Transverse colon (tissue), 4 donors: Measurements from ENCODE around the gene SNTG2. TPM values are rescaled to one million over a fixed set of nuclear protein-coding genes. Genes with fewer than 3 reads are reported as not detected.

Source experiments
- DNase-seq: peaks from one replicate; pipeline ENCODE4 v3.0.0-alpha.2; 2019
- H3K27ac ChIP-seq, 4 donors: fragments of 200-600 bp; sonication (generic); 2 replicates each; pipeline ENCODE4 v1.5.1; 2016 to 2018; ENCODE audit warnings: inconsistent platforms in 4 of 4
- H3K27me3 ChIP-seq: fragments of 200-600 bp; sonication (generic); 2 replicates; pipeline ENCODE4 v1.5.1; 2017; ENCODE audit warnings: inconsistent platforms
- H3K36me3 ChIP-seq, 4 donors: fragments of 200-600 bp; sonication (generic); 2 replicates each; pipeline ENCODE4 v1.5.1; 2017 to 2019; ENCODE audit warnings: inconsistent platforms in 4 of 4
- H3K4me1 ChIP-seq, 4 donors: fragments of 200-600 bp; sonication (generic); 2 replicates each; pipeline ENCODE4 v1.5.1; 2017 to 2020; ENCODE audit warnings: inconsistent platforms in 4 of 4
- H3K4me3 ChIP-seq, 4 donors: fragments of 200-600 bp; sonication (generic); 1 replicate in 1 of 4; 2 replicates in 3 of 4; pipeline versions ENCODE4 v1.5.1 to v1.6.1; 2017 to 2019; ENCODE audit warnings: inconsistent platforms in 4 of 4
- H3K9me3 ChIP-seq, 2 donors: fragments of 200-600 bp; sonication (generic); 2 replicates each; pipeline ENCODE4 v1.5.1; 2017 to 2019; ENCODE audit warnings: inconsistent platforms in 2 of 2
- EP300 ChIP-seq: sonication (generic); formaldehyde crosslinking; IDR thresholded peaks from one replicate; pipeline ENCODE4 v1.6.1; 2017; ENCODE audit warnings: antibody characterized with exemption, low read depth
- POLR2A ChIP-seq: fragments of 450-650 bp; IDR thresholded peaks from one replicate; pipeline ENCODE4 v1.6.1; 2016; ENCODE audit warnings: antibody characterized with exemption, mild to moderate bottlenecking, moderate library complexity
- POLR2AphosphoS5 ChIP-seq, 3 donors: sonication (generic); formaldehyde crosslinking; IDR thresholded peaks; one replicate each; pipeline ENCODE4 v1.6.1; 2016; ENCODE audit warnings: antibody characterized with exemption in 3 of 3
- WGBS, 2 donors: methylation state at CpG; one replicate each; pipeline ENCODE4 v1.1.5; 2018; ENCODE audit warnings: low coverage in 1 of 2; 5-methylcytosine and 5-hydroxymethylcytosine counted together
- in situ Hi-C, 4 donors: fragments of 200-750 bp; cut with MboI; loops; one replicate each; pipeline versions ENCODE4 v1.15.0 to v1.15.1; 2017; ENCODE audit warnings: low sequenced_read_pairs in 3 of 4, low pct_ligation_motif_present in 1 of 4, low pct_unique_long_range_greater_than_20kb in 1 of 4
- intact Hi-C: fragments of 100-400 bp; cut with DNase I; formaldehyde crosslinking; loops from one replicate; pipeline ENCODE4 v1.15.1; 2023; ENCODE audit warnings: low total_unique reads
- total RNA-seq, 4 donors: library from RNA; depleted of rRNA; stranded (reverse); fragments of >200 nt; gene quantifications; one replicate each; pipeline ENCODE4 v1.1.0, GENCODE V29; 2016
- TF ChIP-seq, protein P1 (sequence below), 5 experiments: fragments of 200-600 bp in 3 of 5; fragments of 450-650 bp in 2 of 5; sonication (generic) in 3 of 5; IDR thresholded peaks; 1 replicate in 2 of 5; 2 replicates in 3 of 5; pipeline ENCODE4 v1.5.1; 2016 to 2017; ENCODE audit warnings: antibody characterized with exemption in 5 of 5, inconsistent platforms in 3 of 5, mild to moderate bottlenecking in 2 of 5, moderate library complexity in 1 of 5

SNTG2 gene
- total RNA-seq, 4 donors from 2014 or later, result 0.55 to 4.9 (median 1.5) TPM

GRCh38 chr2:1010415-1010930 lies 59.8 kb downstream of the SNTG2 start:
- no peaks in the 10 kb centered on the region for H3K4me1 ChIP-seq
- TF ChIP-seq POLR2AphosphoS5 (IDR thresholded peaks at IDR 0.05) (no peak), POLR2A (no peak), EP300 (no peak)
- TF ChIP-seq, protein P1, sequence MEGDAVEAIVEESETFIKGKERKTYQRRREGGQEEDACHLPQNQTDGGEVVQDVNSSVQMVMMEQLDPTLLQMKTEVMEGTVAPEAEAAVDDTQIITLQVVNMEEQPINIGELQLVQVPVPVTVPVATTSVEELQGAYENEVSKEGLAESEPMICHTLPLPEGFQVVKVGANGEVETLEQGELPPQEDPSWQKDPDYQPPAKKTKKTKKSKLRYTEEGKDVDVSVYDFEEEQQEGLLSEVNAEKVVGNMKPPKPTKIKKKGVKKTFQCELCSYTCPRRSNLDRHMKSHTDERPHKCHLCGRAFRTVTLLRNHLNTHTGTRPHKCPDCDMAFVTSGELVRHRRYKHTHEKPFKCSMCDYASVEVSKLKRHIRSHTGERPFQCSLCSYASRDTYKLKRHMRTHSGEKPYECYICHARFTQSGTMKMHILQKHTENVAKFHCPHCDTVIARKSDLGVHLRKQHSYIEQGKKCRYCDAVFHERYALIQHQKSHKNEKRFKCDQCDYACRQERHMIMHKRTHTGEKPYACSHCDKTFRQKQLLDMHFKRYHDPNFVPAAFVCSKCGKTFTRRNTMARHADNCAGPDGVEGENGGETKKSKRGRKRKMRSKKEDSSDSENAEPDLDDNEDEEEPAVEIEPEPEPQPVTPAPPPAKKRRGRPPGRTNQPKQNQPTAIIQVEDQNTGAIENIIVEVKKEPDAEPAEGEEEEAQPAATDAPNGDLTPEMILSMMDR (IDR thresholded peaks at IDR 0.05), result no peak
- intact Hi-C loops (no loop called here), in situ Hi-C loops (no loop called here)
- H3K27ac ChIP-seq, result no peak overlapping the region
- no peaks in the 10 kb centered on the region for H3K27me3 ChIP-seq
- no peaks in the 10 kb centered on the region for H3K9me3 ChIP-seq
- no peak overlapping the region for H3K4me3 ChIP-seq
- 27 to 40% methylated on average over 5 to 7 of the region's 7 CpGs for WGBS, 2 donors
- DNase-seq, result no peak
- no peaks in the 10 kb centered on the region for H3K36me3 ChIP-seq

- no peak for DNase-seq
- H3K36me3 ChIP-seq, result no peaks in the 10 kb centered on the region
- 58% methylated on average over 5 of the region's 5 CpGs; no CpG with 5 or more reads in 1 of the 2 donors for WGBS, 2 donors
- H3K4me1 ChIP-seq, result no peaks in the 10 kb centered on the region
- H3K27me3 ChIP-seq, result no peaks in the 10 kb centered on the region
- intact Hi-C loops (no loop called here), in situ Hi-C loops (no loop called here)
- H3K4me3 ChIP-seq, result no peak overlapping the region
- no peak overlapping the region for H3K27ac ChIP-seq
- no peaks in the 10 kb centered on the region for H3K9me3 ChIP-seq
- TF ChIP-seq, protein P1 (IDR thresholded peaks at IDR 0.05), result no peak
- no peak for TF ChIP-seq POLR2A
Observed at GRCh38 chr2:1011006-1011405, 60.4 kb downstream of the SNTG2 start.

- in situ Hi-C loops, result no loop called here
- intact Hi-C loops, result no loop called here
- no peak for DNase-seq
- TF ChIP-seq POLR2AphosphoS5 (IDR thresholded peaks at IDR 0.05) (no peak), EP300 (no peak), POLR2A (no peak)
- TF ChIP-seq, protein P1 (IDR thresholded peaks at IDR 0.05), result no peak
- Histone ChIP-seq H3K9me3 (no peaks in the 10 kb centered on the region), H3K4me3 (no peak overlapping the region), H3K27ac (no peak overlapping the region), H3K27me3 (no peaks in the 10 kb centered on the region), H3K36me3 (no peaks in the 10 kb centered on the region), H3K4me1 (no peaks in the 10 kb centered on the region)
- WGBS, 2 donors, result 79 to 89% methylated on average over 6 to 7 of the region's 7 CpGs
Observed at GRCh38 chr2:1011985-1012384, 61.3 kb downstream of the SNTG2 start.

DNA sequence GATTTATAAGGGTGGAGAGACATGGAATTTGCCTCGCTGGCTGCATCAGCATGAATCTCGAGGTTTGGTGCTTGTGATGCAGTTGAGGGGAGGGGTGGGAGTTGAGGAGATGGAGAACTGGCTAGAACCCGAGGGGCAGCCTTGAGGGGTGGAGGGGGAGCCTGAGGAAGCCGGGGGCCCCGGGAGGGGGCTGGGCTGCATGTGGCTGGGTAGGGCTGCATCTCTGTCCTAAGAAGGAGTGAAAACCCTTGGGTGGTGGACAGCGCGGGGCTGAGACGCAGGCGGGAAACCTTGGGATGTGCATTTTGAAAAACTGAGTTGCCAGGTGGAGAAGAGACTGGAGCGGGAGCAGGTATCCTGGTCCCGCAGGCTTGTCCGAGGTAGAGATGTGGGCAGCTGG lies 64.2 kb downstream of the SNTG2 start:
- WGBS, 2 donors, result 69 to 70% methylated on average over 12 of the region's 12 CpGs
- intact Hi-C loops, result no loop called here
- TF ChIP-seq, protein P1 (IDR thresholded peaks at IDR 0.05), result no peak
- TF ChIP-seq POLR2AphosphoS5 (IDR thresholded peaks at IDR 0.05) (no peak), EP300 (no peak), POLR2A (no peak)

More for the DNA sequence above, 64.2 kb downstream of the SNTG2 start:
- Histone ChIP-seq H3K27ac (no peak overlapping the region), H3K9me3 (no peaks in the 10 kb centered on the region), H3K4me3 (no peak overlapping the region), H3K27me3 (no peaks in the 10 kb centered on the region), H3K36me3 (no peaks in the 10 kb centered on the region), H3K4me1 (no peaks in the 10 kb centered on the region)
- no peak for DNase-seq
- in situ Hi-C loops, result no loop called here
